Chondrocyte (in vitro differentiated cells): ENCODE data around the gene KCNA1. TPM values are rescaled to one million over a fixed set of nuclear protein-coding genes. Genes with fewer than 3 reads are reported as not detected.

Experiments used
- DNase-seq: peaks from one replicate; pipeline ENCODE4 v3.0.0; 2021; ENCODE audit warnings: mixed read lengths, low spot score
- H3K27ac Mint-ChIP-seq: one replicate; pipeline ENCODE4 v1.8.0; 2021; ENCODE audit warnings: mild to moderate bottlenecking, moderate library complexity, mixed read lengths; ENCODE audit not compliant: unreplicated experiment
- H3K27me3 Mint-ChIP-seq: 2 replicates; pipeline ENCODE4 v1.8.0; 2021; ENCODE audit warnings: low read depth, mixed read lengths
- H3K36me3 Mint-ChIP-seq: 2 replicates; pipeline ENCODE4 v1.8.0; 2021; ENCODE audit warnings: low read depth, mixed read lengths
- H3K4me1 Mint-ChIP-seq: 2 replicates; pipeline ENCODE4 v1.8.0; 2021; ENCODE audit warnings: low read depth, mild to moderate bottlenecking, mixed read lengths
- H3K4me3 Mint-ChIP-seq: one replicate; pipeline ENCODE4 v1.8.0; 2021; ENCODE audit warnings: mild to moderate bottlenecking, moderate library complexity, mixed read lengths; ENCODE audit not compliant: unreplicated experiment
- H3K9me3 Mint-ChIP-seq: 2 replicates; pipeline ENCODE4 v1.8.0; 2021; ENCODE audit warnings: low read depth, mixed read lengths
- total RNA-seq: library from RNA; stranded (reverse); gene quantifications from 3 replicates; pipeline ENCODE4 v1.2.1, GENCODE V29; 2021
- TF ChIP-seq, protein P1 (sequence below): fragments of 200-600 bp; sonication (generic); IDR thresholded peaks from 2 replicates; pipeline ENCODE4 v1.5.0; 2021; ENCODE audit warnings: antibody characterized with exemption, mild to moderate bottlenecking, moderate library complexity

Gene KCNA1
- total RNA-seq, 1 donor from 2014 or later: 0.45 TPM

DNA sequence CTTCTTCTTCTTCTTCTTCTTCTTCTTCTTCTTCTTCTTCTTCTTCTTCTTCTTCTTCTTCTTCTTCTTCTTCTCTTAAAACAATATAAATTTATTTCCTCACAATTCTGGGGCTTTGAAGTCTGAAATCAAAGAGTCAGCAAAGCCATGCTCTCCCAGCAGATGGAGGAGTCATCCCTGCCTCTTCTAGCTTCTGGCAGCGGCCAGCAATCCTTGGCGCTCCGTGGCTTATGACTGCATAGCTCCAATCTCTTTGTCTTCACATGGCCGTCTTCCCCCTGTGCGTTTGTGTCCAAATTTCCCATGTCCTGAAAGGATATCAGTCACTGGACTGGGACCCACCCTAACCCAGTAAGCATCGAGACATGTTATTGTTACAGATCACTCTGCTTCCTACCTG lies 22.9 kb downstream of the KCNA1 start:
- Mint-ChIP-seq H3K4me1 (no peaks in the 10 kb centered on the region), H3K9me3 (no peaks in the 10 kb centered on the region), H3K27me3 (peaks cover 56% of the 10 kb centered on the region), H3K36me3 (no peaks in the 10 kb centered on the region), H3K4me3 (no peak overlapping the region), H3K27ac (no peak overlapping the region)
- TF ChIP-seq, protein P1, sequence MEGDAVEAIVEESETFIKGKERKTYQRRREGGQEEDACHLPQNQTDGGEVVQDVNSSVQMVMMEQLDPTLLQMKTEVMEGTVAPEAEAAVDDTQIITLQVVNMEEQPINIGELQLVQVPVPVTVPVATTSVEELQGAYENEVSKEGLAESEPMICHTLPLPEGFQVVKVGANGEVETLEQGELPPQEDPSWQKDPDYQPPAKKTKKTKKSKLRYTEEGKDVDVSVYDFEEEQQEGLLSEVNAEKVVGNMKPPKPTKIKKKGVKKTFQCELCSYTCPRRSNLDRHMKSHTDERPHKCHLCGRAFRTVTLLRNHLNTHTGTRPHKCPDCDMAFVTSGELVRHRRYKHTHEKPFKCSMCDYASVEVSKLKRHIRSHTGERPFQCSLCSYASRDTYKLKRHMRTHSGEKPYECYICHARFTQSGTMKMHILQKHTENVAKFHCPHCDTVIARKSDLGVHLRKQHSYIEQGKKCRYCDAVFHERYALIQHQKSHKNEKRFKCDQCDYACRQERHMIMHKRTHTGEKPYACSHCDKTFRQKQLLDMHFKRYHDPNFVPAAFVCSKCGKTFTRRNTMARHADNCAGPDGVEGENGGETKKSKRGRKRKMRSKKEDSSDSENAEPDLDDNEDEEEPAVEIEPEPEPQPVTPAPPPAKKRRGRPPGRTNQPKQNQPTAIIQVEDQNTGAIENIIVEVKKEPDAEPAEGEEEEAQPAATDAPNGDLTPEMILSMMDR: no peak
- DNase-seq: no peak

- DNase-seq: no peak
- Mint-ChIP-seq H3K4me1 (no peaks in the 10 kb centered on the region), H3K27ac (no peak overlapping the region), H3K9me3 (no peaks in the 10 kb centered on the region), H3K27me3 (peaks cover 53% of the 10 kb centered on the region), H3K36me3 (no peaks in the 10 kb centered on the region), H3K4me3 (no peak overlapping the region)
- TF ChIP-seq, protein P1: no peak
Observed at GRCh38 chr12:4933411-4933810, 23.7 kb downstream of the KCNA1 start.

- Mint-ChIP-seq H3K36me3 (no peaks in the 10 kb centered on the region), H3K27me3 (peaks cover 46% of the 10 kb centered on the region), H3K27ac (no peak overlapping the region), H3K9me3 (no peaks in the 10 kb centered on the region), H3K4me3 (no peak overlapping the region), H3K4me1 (no peaks in the 10 kb centered on the region)
- TF ChIP-seq, protein P1: no peak
- no peak for DNase-seq
Observed at GRCh38 chr12:4934407-4935035, 24.8 kb downstream of the KCNA1 start.

GRCh38 chr12:4938900-4939299 lies 29.2 kb downstream of the KCNA1 start:
- H3K9me3 Mint-ChIP-seq: no peaks in the 10 kb centered on the region
- H3K27me3 Mint-ChIP-seq: peaks cover 20% of the 10 kb centered on the region
- H3K4me1 Mint-ChIP-seq: no peaks in the 10 kb centered on the region
- no peak for DNase-seq
- no peak overlapping the region for H3K4me3 Mint-ChIP-seq
- no peaks in the 10 kb centered on the region for H3K36me3 Mint-ChIP-seq
- TF ChIP-seq, protein P1: no peak
- no peak overlapping the region for H3K27ac Mint-ChIP-seq

- H3K4me3 Mint-ChIP-seq: no peak overlapping the region
- H3K4me1 Mint-ChIP-seq: no peaks in the 10 kb centered on the region
- no peaks in the 10 kb centered on the region for H3K36me3 Mint-ChIP-seq
- H3K27me3 Mint-ChIP-seq: peaks cover 18% of the 10 kb centered on the region
- H3K9me3 Mint-ChIP-seq: no peaks in the 10 kb centered on the region
- DNase-seq: no peak
- TF ChIP-seq, protein P1: no peak
- no peak overlapping the region for H3K27ac Mint-ChIP-seq
Observed at GRCh38 chr12:4939418-4940023, 29.8 kb downstream of the KCNA1 start.
